ENCODE data around the gene NDUFS7.

NDUFS7 gene

DNA sequence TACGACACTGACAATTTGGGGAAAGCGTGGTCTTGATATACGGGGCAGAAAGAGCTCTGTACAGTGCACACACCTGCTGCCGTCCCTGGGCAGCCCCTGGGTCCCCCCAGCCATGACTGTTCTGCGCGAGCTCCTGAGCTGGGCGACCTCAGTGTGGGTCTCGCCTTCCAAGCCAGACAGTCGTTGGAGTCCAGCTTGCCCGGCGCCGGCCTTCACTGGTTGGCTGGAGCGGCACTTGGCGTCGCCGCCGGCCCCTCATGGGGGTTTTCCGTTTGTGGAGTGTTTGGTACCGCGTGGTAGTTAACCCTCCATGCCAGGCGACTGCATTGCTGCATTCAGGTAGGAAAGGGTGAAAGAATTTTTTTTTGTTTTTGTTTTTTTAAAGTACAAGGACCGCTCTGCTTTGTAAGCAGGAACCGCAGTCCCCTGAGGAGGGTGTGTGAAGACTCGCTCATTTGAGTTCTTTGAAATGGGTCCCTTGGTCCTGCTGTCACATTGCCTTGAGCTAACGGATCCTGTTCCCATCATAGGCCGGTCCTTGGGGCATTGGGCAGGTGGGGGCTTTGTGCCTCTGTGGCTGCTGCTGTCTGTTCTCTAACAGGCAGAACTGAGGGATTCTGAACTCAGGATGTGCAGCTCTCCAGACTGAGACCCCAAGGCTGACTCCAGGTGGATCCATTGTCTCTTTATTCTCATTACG, 43.7 kb downstream of the NDUFS7 start:
- TF ChIP-seq CTCF (IDR thresholded peaks at IDR 0.05; ENCODE audit: low read depth, low read length), result no peak
- H3K4me3 ChIP-seq (ENCODE audit: low read depth, low read length), result no peak overlapping the region

DNA sequence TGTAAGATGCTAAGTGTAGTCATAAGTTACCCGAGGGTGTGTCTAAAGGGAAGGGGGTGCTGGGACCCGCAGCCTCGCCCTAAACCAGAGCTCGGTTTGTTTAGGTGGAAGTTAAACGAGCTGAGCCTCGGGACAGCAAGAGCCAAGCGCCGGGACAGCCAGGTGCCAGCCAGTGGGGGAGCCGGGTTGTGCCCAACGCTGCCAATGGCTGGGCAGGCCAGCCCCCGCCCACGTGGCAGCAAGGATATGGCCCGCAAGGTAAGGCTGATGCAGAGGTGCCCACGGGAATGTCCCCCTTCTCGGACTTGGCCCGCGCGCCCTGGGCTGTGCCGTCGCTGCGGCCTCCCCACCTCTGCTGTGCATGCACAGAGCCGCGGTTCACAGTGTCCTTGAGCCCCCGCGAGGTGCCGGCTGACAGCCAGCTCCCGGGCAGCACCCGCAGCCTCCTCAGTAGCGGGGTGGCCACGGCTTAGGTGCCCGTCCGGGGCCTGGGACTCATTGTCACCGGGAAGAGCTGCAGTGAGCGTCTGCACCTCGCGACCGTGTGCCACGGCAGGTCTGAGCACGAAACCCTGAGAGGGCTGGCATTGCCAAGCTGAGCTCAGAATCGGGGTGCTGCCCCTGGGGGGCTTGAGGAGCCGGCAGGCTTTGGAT, 45.2 kb downstream of the NDUFS7 start:
- TF ChIP-seq CTCF (IDR thresholded peaks at IDR 0.05; ENCODE audit: low read depth, low read length), result no peak
- no peak overlapping the region for H3K4me3 ChIP-seq (ENCODE audit: low read depth, low read length)

DNA sequence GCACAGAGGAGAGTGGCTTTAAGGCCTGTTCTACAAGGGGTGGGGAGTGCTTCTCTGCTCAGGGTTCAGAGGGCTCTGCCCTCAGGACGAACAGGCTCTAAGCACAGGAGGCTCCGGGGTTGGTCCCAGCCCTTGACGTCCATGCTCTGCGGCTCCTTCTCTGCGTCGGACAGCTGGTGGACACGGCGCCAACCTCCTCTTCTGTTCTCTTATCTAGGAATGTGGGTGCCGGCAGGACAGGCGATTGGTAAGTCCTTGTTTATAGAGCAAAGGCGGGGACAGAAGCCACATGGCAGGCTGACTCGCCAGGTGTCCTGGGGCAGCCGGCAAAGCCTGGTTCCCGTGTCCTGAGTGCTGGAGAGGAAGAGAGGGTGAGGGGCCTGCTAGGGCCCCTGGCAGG, 46.0 kb downstream of the NDUFS7 start:
- no peak overlapping the region for H3K4me3 ChIP-seq (ENCODE audit: low read depth, low read length)
- TF ChIP-seq CTCF (IDR thresholded peaks at IDR 0.05; ENCODE audit: low read depth, low read length), result no peak

- H3K4me3 ChIP-seq (ENCODE audit: low read depth, low read length), result no peak overlapping the region
- no peak for TF ChIP-seq CTCF (IDR thresholded peaks at IDR 0.05; ENCODE audit: low read depth, low read length)
These were observed 46.5 kb downstream of the NDUFS7 start for GRCh38 chr19:1430246-1430645.

- no peak overlapping the region for H3K4me3 ChIP-seq (ENCODE audit: low read depth, low read length)
- no peak for TF ChIP-seq CTCF (IDR thresholded peaks at IDR 0.05; ENCODE audit: low read depth, low read length)
These were observed 48.2 kb downstream of the NDUFS7 start for GRCh38 chr19:1431759-1432506.

DNA sequence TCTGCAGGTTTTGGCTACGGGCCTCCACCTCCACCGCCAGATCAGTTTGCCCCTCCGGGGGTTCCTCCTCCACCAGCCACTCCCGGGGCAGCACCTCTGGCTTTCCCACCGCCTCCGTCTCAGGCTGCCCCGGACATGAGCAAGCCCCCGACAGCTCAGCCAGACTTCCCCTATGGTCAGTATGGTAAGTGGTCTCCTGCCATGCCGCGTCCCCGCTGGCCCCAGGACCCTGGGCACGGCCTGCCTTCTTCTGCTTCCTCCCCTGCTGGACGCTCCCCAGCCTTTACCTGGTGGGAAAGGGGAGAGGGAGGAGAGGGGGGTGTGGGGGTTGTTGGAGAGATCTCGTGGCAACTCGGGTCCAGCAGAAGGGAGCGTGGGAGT, 48.8 kb downstream of the NDUFS7 start:
- H3K4me3 ChIP-seq (ENCODE audit: low read depth, low read length), result no peak overlapping the region
- no peak for TF ChIP-seq CTCF (IDR thresholded peaks at IDR 0.05; ENCODE audit: low read depth, low read length)
